Prostate gland (tissue), 2 donors: ENCODE results near the gene DAP. TPM values are rescaled to one million over a fixed set of nuclear protein-coding genes. Genes with fewer than 3 reads are reported as not detected.

Experiments
- DNase-seq: peaks from one replicate; pipeline ENCODE4 v3.0.0-alpha.2; 2019; ENCODE audit warnings: low spot score
- H3K27ac ChIP-seq, 2 donors: fragments of 200-600 bp; sonication (generic); 2 replicates each; pipeline ENCODE4 v1.5.1; 2017 to 2019
- H3K27me3 ChIP-seq: fragments of 200-600 bp; sonication (generic); replicated peaks from 2 replicates; pipeline ENCODE4 v1.5.1; 2019; ENCODE audit not compliant: insufficient read depth
- H3K36me3 ChIP-seq, 2 donors: fragments of 200-600 bp; sonication (generic); 1 replicate in 1 of 2; 2 replicates in 1 of 2; pipeline versions ENCODE4 v1.5.1 to v1.8.1; 2017 to 2019
- H3K4me1 ChIP-seq: fragments of 200-600 bp; sonication (generic); replicated peaks from 2 replicates; pipeline ENCODE4 v1.5.1; 2019
- H3K4me3 ChIP-seq, 2 donors: fragments of 200-600 bp; sonication (generic); 2 replicates each; pipeline ENCODE4 v1.5.1; 2017 to 2019
- H3K9me3 ChIP-seq: fragments of 200-600 bp; sonication (generic); 2 replicates; pipeline ENCODE4 v1.5.1; 2017
- POLR2A ChIP-seq: fragments of 450-650 bp; IDR thresholded peaks from one replicate; pipeline ENCODE4 v1.6.1; 2016; ENCODE audit warnings: antibody characterized with exemption, mild to moderate bottlenecking
- POLR2AphosphoS5 ChIP-seq: sonication (generic); formaldehyde crosslinking; IDR thresholded peaks from one replicate; pipeline ENCODE4 v1.6.1; 2017; ENCODE audit warnings: antibody characterized with exemption
- WGBS: methylation state at CpG from one replicate; pipeline ENCODE4 v1.1.5; 2018; 5-methylcytosine and 5-hydroxymethylcytosine counted together
- intact Hi-C: fragments of 100-400 bp; cut with DNase I; formaldehyde crosslinking; loops from one replicate; pipeline ENCODE4 v1.14.2; 2022
- total RNA-seq, 2 donors: library from RNA; depleted of rRNA; stranded (reverse); fragments of >200 nt; gene quantifications; one replicate each; pipeline ENCODE4 v1.1.0, GENCODE V29; 2016
- TF ChIP-seq, protein P1 (sequence below), 4 experiments: fragments of 200-600 bp in 2 of 4; fragments of 450-650 bp in 2 of 4; sonication (generic) in 2 of 4; IDR thresholded peaks; 1 replicate in 3 of 4; 2 replicates in 1 of 4; pipeline ENCODE4 v1.5.1; 2016 to 2019; ENCODE audit warnings: antibody characterized with exemption in 4 of 4, mild to moderate bottlenecking in 2 of 4, moderate library complexity in 2 of 4

The DAP gene
- total RNA-seq, 2 donors from 2014 or later, result 86.2 to 111 TPM

GRCh38 chr5:10655972-10656830, 104.8 kb downstream of the DAP start:
- Histone ChIP-seq H3K9me3 (no peaks in the 10 kb centered on the region), H3K4me1 (no peaks in the 10 kb centered on the region), H3K36me3 (no peaks in the 10 kb centered on the region), H3K27me3 (no peaks in the 10 kb centered on the region), H3K27ac (no peak overlapping the region), H3K4me3 (no peak overlapping the region)
- DNase-seq, result no peak
- TF ChIP-seq POLR2AphosphoS5, result no peak
- TF ChIP-seq, protein P1, sequence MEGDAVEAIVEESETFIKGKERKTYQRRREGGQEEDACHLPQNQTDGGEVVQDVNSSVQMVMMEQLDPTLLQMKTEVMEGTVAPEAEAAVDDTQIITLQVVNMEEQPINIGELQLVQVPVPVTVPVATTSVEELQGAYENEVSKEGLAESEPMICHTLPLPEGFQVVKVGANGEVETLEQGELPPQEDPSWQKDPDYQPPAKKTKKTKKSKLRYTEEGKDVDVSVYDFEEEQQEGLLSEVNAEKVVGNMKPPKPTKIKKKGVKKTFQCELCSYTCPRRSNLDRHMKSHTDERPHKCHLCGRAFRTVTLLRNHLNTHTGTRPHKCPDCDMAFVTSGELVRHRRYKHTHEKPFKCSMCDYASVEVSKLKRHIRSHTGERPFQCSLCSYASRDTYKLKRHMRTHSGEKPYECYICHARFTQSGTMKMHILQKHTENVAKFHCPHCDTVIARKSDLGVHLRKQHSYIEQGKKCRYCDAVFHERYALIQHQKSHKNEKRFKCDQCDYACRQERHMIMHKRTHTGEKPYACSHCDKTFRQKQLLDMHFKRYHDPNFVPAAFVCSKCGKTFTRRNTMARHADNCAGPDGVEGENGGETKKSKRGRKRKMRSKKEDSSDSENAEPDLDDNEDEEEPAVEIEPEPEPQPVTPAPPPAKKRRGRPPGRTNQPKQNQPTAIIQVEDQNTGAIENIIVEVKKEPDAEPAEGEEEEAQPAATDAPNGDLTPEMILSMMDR (IDR thresholded peaks at IDR 0.05), result no peak
- no peak for TF ChIP-seq POLR2A
- intact Hi-C loops, result no loop called here
- WGBS, result 73% methylated on average over 18 of the region's 18 CpGs

DNA sequence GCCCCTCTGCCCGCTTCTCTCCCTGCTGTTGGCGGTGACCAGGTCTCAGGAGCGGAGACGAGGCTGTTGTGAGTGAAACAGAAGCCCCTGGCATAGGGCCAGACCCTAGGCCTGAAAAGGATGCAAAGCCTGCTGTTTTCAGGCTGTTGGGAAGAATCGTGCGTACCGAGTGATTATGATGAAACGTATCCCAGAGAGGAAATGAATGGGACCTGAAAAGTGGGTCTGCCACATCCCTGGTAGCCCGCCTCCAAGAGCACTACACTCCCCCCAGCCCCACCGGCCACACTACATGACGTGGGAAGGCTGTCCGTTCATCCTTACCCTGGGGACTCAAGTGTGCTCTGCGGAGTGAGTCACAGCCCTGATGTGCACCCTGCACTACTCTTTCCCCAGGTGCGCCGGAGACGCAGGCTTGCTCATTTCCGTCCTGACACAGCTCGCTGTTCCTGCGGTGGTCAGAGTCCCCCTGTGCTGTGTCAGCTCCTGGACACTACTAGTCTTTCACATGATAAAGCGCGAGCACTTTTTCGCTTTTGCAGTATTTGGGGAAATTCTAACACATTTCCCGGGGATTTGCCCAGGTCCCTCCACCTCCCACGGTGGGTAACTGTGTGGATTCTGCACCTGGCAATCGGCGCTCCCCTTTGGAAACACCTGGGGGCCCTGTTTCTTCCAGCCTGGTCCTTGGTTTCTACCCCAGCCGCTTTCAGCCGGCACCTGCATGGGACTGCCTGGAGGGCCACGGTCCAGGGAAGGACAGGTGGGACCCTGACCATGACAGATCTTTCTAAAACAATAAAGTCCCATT, 105.7 kb downstream of the DAP start:
- 80% methylated on average over 29 of the region's 29 CpGs for WGBS
- TF ChIP-seq POLR2AphosphoS5, result no peak
- TF ChIP-seq, protein P1 (IDR thresholded peaks at IDR 0.05), result no peak
- no peak for TF ChIP-seq POLR2A

DNA sequence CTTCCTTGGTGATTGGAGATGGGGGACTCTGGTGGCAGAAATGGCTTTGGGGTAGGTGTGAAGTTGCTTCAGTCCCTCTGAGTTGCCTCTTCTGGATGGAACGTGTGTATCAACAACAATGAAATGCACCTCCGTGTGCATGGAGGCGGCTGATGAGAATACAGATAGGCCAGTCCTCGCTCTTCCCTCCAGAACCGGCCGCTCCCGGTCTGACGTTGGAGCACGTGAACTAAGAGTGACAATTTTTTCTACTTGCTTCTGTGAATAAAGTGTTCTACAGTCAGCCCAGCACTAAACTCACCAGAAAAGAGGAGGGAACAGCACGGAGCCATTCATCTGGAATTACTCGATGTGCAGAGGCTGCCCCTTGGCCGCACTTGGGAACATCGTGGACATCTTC, 106.5 kb downstream of the DAP start:
- no peaks in the 10 kb centered on the region for H3K27me3 ChIP-seq
- WGBS, result 77% methylated on average over 13 of the region's 13 CpGs
- H3K27ac ChIP-seq, result no peak overlapping the region
- intact Hi-C loops, result no loop called here
- no peaks in the 10 kb centered on the region for H3K9me3 ChIP-seq
- TF ChIP-seq, protein P1 (IDR thresholded peaks at IDR 0.05), result no peak
- TF ChIP-seq POLR2AphosphoS5 (no peak), POLR2A (no peak)
- no peaks in the 10 kb centered on the region for H3K36me3 ChIP-seq
- DNase-seq, result no peak
- H3K4me1 ChIP-seq, result no peaks in the 10 kb centered on the region
- no peak overlapping the region for H3K4me3 ChIP-seq

More for the DNA sequence above, 105.7 kb downstream of the DAP start:
- intact Hi-C loops, result no loop called here
- H3K36me3 ChIP-seq, result no peaks in the 10 kb centered on the region
- DNase-seq, result no peak
- no peaks in the 10 kb centered on the region for H3K4me1 ChIP-seq
- no peaks in the 10 kb centered on the region for H3K27me3 ChIP-seq
- no peak overlapping the region for H3K4me3 ChIP-seq
- no peaks in the 10 kb centered on the region for H3K9me3 ChIP-seq
- no peak overlapping the region for H3K27ac ChIP-seq

- H3K36me3 ChIP-seq, result no peaks in the 10 kb centered on the region
- no peak overlapping the region for H3K27ac ChIP-seq
- TF ChIP-seq POLR2A, result no peak
- no peak for DNase-seq
- no peaks in the 10 kb centered on the region for H3K4me1 ChIP-seq
- H3K27me3 ChIP-seq, result no peaks in the 10 kb centered on the region
- no peak overlapping the region for H3K4me3 ChIP-seq
- no peaks in the 10 kb centered on the region for H3K9me3 ChIP-seq
- intact Hi-C loops, result no loop called here
- WGBS, result 76% methylated on average over 12 of the region's 12 CpGs
Observed at GRCh38 chr5:10653751-10654400, 107.2 kb downstream of the DAP start.

DNA sequence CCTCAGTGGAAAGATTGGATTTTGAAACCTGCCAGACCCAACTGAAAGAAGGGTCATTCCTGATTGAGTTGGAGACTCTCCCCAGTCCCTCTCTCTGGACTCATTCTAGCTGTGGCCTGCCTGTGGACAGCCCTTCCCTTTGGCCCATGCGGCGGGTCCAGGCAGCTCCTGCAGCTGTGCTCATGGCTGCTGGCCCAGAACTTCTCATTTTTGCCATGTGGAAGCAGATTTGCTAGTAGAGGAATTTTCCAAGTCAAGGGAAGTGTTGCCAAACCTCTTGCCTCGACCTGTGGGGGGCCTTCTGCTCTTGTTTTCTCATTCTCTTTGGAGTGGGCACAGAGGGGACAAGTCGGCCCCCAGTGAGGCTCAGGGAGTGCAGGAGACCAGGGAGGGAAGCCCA, 108.0 kb downstream of the DAP start:
- H3K9me3 ChIP-seq, result no peaks in the 10 kb centered on the region
- no peaks in the 10 kb centered on the region for H3K4me1 ChIP-seq
- H3K27me3 ChIP-seq, result no peaks in the 10 kb centered on the region
- H3K36me3 ChIP-seq, result no peaks in the 10 kb centered on the region
- DNase-seq, result no peak
- H3K27ac ChIP-seq, result no peak overlapping the region
- WGBS, result 15% methylated on average over 4 of the region's 4 CpGs
- no peak overlapping the region for H3K4me3 ChIP-seq
- intact Hi-C loops, result no loop called here
- no peak for TF ChIP-seq POLR2A
- TF ChIP-seq, protein P1 (IDR thresholded peaks at IDR 0.05), result no peak
- no peak for TF ChIP-seq POLR2AphosphoS5
